Right lobe of liver (tissue), 6 donors: ENCODE measurements around the gene PACS2. TPM values are rescaled to one million over a fixed set of nuclear protein-coding genes. Genes with fewer than 3 reads are reported as not detected.
"Not testable (repeated sequence)": the region's sequence is repeated elsewhere in the genome, so short reads cannot be mapped to it uniquely, and the experiment has no call there.

Source experiments
- ATAC-seq, 4 donors: fragments of 200-7000 bp; cut with Tn5 transposase; one replicate each; pipeline ENCODE4 v1.9.1; 2020; ENCODE audit warnings: mild to moderate bottlenecking in 4 of 4, moderate library complexity in 4 of 4
- DNase-seq, 3 donors: peaks; one replicate each; pipeline ENCODE4 v3.0.0-alpha.2; 2020
- H3K27ac ChIP-seq, 3 donors: fragments of 200-600 bp; one replicate each; pipeline ENCODE4 v1.8.0; 2022
- H3K27me3 ChIP-seq, 2 donors: fragments of 200-600 bp; one replicate each; pipeline ENCODE4 v1.8.0; 2022
- H3K36me3 ChIP-seq, 4 donors: fragments of 200-600 bp; sonication (generic) in 1 of 4; one replicate each; pipeline versions ENCODE4 v1.5.1 to v1.8.0; 2017 to 2022; ENCODE audit warnings: control low read depth in 1 of 4
- H3K4me1 ChIP-seq, 4 donors: fragments of 200-600 bp; sonication (generic) in 1 of 4; one replicate each; pipeline versions ENCODE4 v1.5.1 to v1.8.0; 2017 to 2022; ENCODE audit warnings: control low read depth in 1 of 4
- H3K4me3 ChIP-seq, 3 donors: fragments of 200-600 bp; one replicate each; pipeline ENCODE4 v1.8.0; 2022
- H3K9me3 ChIP-seq, 4 donors: fragments of 200-600 bp; sonication (generic) in 1 of 4; one replicate each; pipeline versions ENCODE4 v1.5.1 to v1.8.0; 2017 to 2022; ENCODE audit warnings: control low read depth in 1 of 4
- POLR2A ChIP-seq: fragments of 450-650 bp; IDR thresholded peaks from one replicate; pipeline ENCODE4 v1.6.1; 2017; ENCODE audit warnings: antibody characterized with exemption, mild to moderate bottlenecking
- WGBS: methylation state at CpG from one replicate; pipeline ENCODE4 v1.1.6; 2018; ENCODE audit warnings: low coverage, low lambda C conversion rate; ENCODE audit not compliant: insufficient coverage; ENCODE audit errors: missing lambda C conversion rate; 5-methylcytosine and 5-hydroxymethylcytosine counted together
- intact Hi-C, 2 donors: fragments of 100-400 bp; cut with DNase I; formaldehyde crosslinking; loops; one replicate each; pipeline versions ENCODE4 v1.11.2 to v1.14.1; 2022
- total RNA-seq, 6 experiments: library from RNA; depleted of rRNA in 2 of 6; stranded (reverse); fragments of >200 nt in 2 of 6; fragmentation: NEBNext Ultra II Directional in 3 of 6; extraction: Animal tissue kit (Norgen Biotek cat#: 25700) in 3 of 6; gene quantifications; one replicate each; pipeline versions ENCODE4 v1.1.0 to v1.2.4, GENCODE V29; 2016 to 2023
- TF ChIP-seq, protein P1 (sequence below), 4 donors: fragments of 200-600 bp in 3 of 4; fragments of 450-650 bp in 1 of 4; IDR thresholded peaks; one replicate each; pipeline versions ENCODE4 v1.5.1 to v1.8.0; 2016 to 2022; ENCODE audit warnings: antibody characterized with exemption in 4 of 4, mild to moderate bottlenecking in 2 of 4
- donor health status: DM: no; HTN: yes; CAD: no.
- donor health status: DM: no; HTN: no; CAD: no.
- donor health status: DM: no; HTN: no; CAD: no.
- donor health status: DM: no; HTN: yes; CAD: no.
- donor health status: DM: no; HTN: yes; CAD: no.

PACS2 gene
- total RNA-seq, 6 experiments from 2014 or later = 19.8 to 26.7 (median 21.5) TPM

DNA sequence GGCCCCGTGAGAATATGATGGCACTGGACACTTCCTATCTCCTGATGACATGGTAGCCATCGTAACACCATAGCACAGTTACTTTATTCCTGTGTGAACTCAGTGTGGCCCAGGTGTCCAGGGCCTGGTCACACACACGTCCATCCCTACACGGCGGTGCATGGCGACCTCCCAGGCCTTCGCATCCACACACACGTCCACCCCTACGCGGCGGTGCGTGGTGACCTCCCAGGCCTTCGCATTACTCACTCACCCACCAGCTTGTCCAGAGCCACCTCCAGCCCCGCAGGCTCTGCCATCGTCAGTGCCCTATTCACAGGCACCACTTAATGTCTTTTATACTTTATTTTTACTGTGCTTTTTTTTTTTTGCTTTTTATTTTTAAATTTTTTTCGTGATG is 44.4 kb downstream of the PACS2 start:
- intact Hi-C loops = loop anchor here (10.0 kb wide), 3 partner anchors 74 to 274 kb away; no protein-coding TSS in a partner anchor
- WGBS = 97% methylated on average over 10 of the region's 16 CpGs
- TF ChIP-seq, protein P1, sequence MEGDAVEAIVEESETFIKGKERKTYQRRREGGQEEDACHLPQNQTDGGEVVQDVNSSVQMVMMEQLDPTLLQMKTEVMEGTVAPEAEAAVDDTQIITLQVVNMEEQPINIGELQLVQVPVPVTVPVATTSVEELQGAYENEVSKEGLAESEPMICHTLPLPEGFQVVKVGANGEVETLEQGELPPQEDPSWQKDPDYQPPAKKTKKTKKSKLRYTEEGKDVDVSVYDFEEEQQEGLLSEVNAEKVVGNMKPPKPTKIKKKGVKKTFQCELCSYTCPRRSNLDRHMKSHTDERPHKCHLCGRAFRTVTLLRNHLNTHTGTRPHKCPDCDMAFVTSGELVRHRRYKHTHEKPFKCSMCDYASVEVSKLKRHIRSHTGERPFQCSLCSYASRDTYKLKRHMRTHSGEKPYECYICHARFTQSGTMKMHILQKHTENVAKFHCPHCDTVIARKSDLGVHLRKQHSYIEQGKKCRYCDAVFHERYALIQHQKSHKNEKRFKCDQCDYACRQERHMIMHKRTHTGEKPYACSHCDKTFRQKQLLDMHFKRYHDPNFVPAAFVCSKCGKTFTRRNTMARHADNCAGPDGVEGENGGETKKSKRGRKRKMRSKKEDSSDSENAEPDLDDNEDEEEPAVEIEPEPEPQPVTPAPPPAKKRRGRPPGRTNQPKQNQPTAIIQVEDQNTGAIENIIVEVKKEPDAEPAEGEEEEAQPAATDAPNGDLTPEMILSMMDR (IDR thresholded peaks at IDR 0.05) = no peak
- TF ChIP-seq POLR2A = no peak
- Histone ChIP-seq H3K4me1 (no peaks in the 10 kb centered on the region), H3K9me3 (no peaks in the 10 kb centered on the region), H3K27me3 (no peaks in the 10 kb centered on the region), H3K4me3 (no peak overlapping the region), H3K36me3 (no peaks in the 10 kb centered on the region), H3K27ac (no peak overlapping the region)
- DNase-seq (no peak), ATAC-seq (no peak)

DNA sequence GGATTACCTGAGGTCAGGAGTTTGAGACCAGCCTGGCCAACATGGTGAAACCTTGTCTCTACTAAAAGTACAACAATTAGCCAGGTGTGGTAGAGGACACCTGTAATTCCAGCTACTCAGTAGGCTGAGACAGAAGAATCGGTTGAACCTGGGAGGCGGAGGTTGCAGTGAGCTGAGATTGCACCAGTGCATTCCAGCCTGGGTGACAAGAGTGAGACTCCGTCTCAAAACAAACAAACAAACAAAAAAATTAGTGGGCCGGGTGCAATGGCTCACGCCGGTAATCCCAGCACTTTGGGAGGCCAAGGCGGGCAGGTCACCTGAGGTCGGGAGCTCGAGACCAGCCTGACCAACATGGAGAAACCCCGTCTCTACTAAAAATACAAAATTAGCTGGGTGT is 46.9 kb downstream of the PACS2 start:
- H3K4me1 ChIP-seq, H3K9me3 ChIP-seq, H3K4me3 ChIP-seq, H3K27me3 ChIP-seq, H3K36me3 ChIP-seq, H3K27ac ChIP-seq, ATAC-seq, intact Hi-C loops, DNase-seq: not testable (repeated sequence)
- WGBS = 100% methylated on average over 4 of the region's 10 CpGs

- DNase-seq (no peak), ATAC-seq (no peak)
- intact Hi-C loops = no loop called here
Observed at GRCh38 chr14:105363847-105364708, 49.5 kb downstream of the PACS2 start.

GRCh38 chr14:105365101-105365500 is 50.6 kb downstream of the PACS2 start:
- no peaks in the 10 kb centered on the region for H3K36me3 ChIP-seq
- no peaks in the 10 kb centered on the region for H3K4me1 ChIP-seq
- WGBS = 71% methylated on average over 1 of the region's 11 CpGs
- intact Hi-C loops = loop anchor here in 1 of 2 donors (5.0 kb wide), 2 partner anchors 122 to 167 kb away; partner anchors contain the start of gene CRIP1
- H3K9me3 ChIP-seq = no peaks in the 10 kb centered on the region
- ATAC-seq = no peak
- no peak for TF ChIP-seq POLR2A
- TF ChIP-seq, protein P1 (IDR thresholded peaks at IDR 0.05) = no peak
- no peak overlapping the region for H3K4me3 ChIP-seq
- no peak overlapping the region for H3K27ac ChIP-seq
- H3K27me3 ChIP-seq = no peaks in the 10 kb centered on the region
- DNase-seq = no peak

More at GRCh38 chr14:105363847-105364708, 49.5 kb downstream of the PACS2 start:
- H3K9me3 ChIP-seq = no peaks in the 10 kb centered on the region
- no peaks in the 10 kb centered on the region for H3K27me3 ChIP-seq
- no peak for TF ChIP-seq POLR2A
- TF ChIP-seq, protein P1 (IDR thresholded peaks at IDR 0.05) = no peak
- no peak overlapping the region for H3K4me3 ChIP-seq
- H3K4me1 ChIP-seq = no peaks in the 10 kb centered on the region
- H3K36me3 ChIP-seq = no peaks in the 10 kb centered on the region
- 38% methylated on average over 29 of the region's 58 CpGs for WGBS
- H3K27ac ChIP-seq = no peak overlapping the region

DNA sequence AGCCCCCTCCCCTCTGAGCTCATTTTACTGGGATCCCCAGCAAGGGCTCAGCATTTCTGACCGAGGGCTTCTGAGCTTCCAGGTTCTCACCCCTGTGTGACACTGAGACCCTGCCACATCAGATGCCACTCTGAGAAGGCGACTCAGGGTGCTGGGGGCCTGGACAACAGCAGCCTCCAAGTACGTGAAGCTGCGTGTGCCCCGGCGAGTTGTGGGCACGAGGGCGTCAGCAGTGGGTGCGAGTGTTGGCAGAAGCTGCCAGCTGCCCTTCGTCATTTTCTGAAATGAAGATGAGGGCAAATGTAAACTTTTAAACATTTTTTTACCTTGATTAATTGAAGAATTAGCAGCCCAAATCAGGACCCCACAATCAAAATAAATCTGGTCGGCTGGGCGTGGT is 51.1 kb downstream of the PACS2 start:
- Histone ChIP-seq H3K36me3 (no peaks in the 10 kb centered on the region), H3K27me3 (no peaks in the 10 kb centered on the region), H3K4me1 (no peaks in the 10 kb centered on the region), H3K27ac (no peak overlapping the region), H3K4me3 (no peak overlapping the region), H3K9me3 (no peaks in the 10 kb centered on the region)
- ATAC-seq (no peak), DNase-seq (no peak)
- TF ChIP-seq POLR2A = no peak
- TF ChIP-seq, protein P1 (IDR thresholded peaks at IDR 0.05) = no peak
- intact Hi-C loops = loop anchor here in 1 of 2 donors (5.0 kb wide), 2 partner anchors 122 to 167 kb away; partner anchors contain the start of gene CRIP1
- WGBS = 96% methylated on average over 7 of the region's 12 CpGs
